ENCODE data around the gene MAML3.

The MAML3 gene

GRCh38 chr4:139907001-139907809 is 246.8 kb downstream of the MAML3 start:
- DNase-seq (ENCODE audit: low read depth), result no peak
- H3K4me3 ChIP-seq (ENCODE audit: low read depth, low read length), result no peak overlapping the region
- no peak for TF ChIP-seq POLR2A (IDR thresholded peaks at IDR 0.05; ENCODE audit: extremely low read depth, insufficient read length)
- no peak for TF ChIP-seq MAX (IDR thresholded peaks at IDR 0.05; ENCODE audit: low read depth, low read length)
- no peak for TF ChIP-seq CTCF (IDR thresholded peaks at IDR 0.05; ENCODE audit: low read depth, low read length)
- TF ChIP-seq MYC (IDR thresholded peaks at IDR 0.05; ENCODE audit: low read depth, low read length), result no peak

GRCh38 chr4:139905489-139905888 is 248.5 kb downstream of the MAML3 start:
- TF ChIP-seq POLR2A (IDR thresholded peaks at IDR 0.05; ENCODE audit: extremely low read depth, insufficient read length) (no peak), MYC (IDR thresholded peaks at IDR 0.05; ENCODE audit: low read depth, low read length) (no peak), MAX (IDR thresholded peaks at IDR 0.05; ENCODE audit: low read depth, low read length) (no peak)
- H3K4me3 ChIP-seq (ENCODE audit: low read depth, low read length), result no peak overlapping the region

GRCh38 chr4:139904406-139904805 is 249.6 kb downstream of the MAML3 start:
- TF ChIP-seq MAX (IDR thresholded peaks at IDR 0.05; ENCODE audit: low read depth, low read length) (no peak), MYC (IDR thresholded peaks at IDR 0.05; ENCODE audit: low read depth, low read length) (no peak), CTCF (IDR thresholded peaks at IDR 0.05; ENCODE audit: low read depth, low read length) (no peak), POLR2A (IDR thresholded peaks at IDR 0.05; ENCODE audit: extremely low read depth, insufficient read length) (no peak)
- H3K4me3 ChIP-seq (ENCODE audit: low read depth, low read length), result no peak overlapping the region
- no peak for DNase-seq (ENCODE audit: low read depth)

More at GRCh38 chr4:139905489-139905888, 248.5 kb downstream of the MAML3 start:
- no peak for DNase-seq (ENCODE audit: low read depth)

- TF ChIP-seq MAX (IDR thresholded peaks at IDR 0.05; ENCODE audit: low read depth, low read length) (no peak), CTCF (IDR thresholded peaks at IDR 0.05; ENCODE audit: low read depth, low read length) (no peak), MYC (IDR thresholded peaks at IDR 0.05; ENCODE audit: low read depth, low read length) (no peak), POLR2A (IDR thresholded peaks at IDR 0.05; ENCODE audit: extremely low read depth, insufficient read length) (no peak)
- no peak overlapping the region for H3K4me3 ChIP-seq (ENCODE audit: low read depth, low read length)
- peak; percentile 32 for DNase-seq (ENCODE audit: low read depth)
Observed at GRCh38 chr4:139903845-139904244, 250.1 kb downstream of the MAML3 start.

- DNase-seq (ENCODE audit: low read depth), result no peak
- H3K4me3 ChIP-seq (ENCODE audit: low read depth, low read length), result no peak overlapping the region
- TF ChIP-seq MAX (IDR thresholded peaks at IDR 0.05; ENCODE audit: low read depth, low read length) (no peak), POLR2A (IDR thresholded peaks at IDR 0.05; ENCODE audit: extremely low read depth, insufficient read length) (no peak), MYC (IDR thresholded peaks at IDR 0.05; ENCODE audit: low read depth, low read length) (no peak), CTCF (IDR thresholded peaks at IDR 0.05; ENCODE audit: low read depth, low read length) (no peak)
Observed at GRCh38 chr4:139902321-139903320, 251.4 kb downstream of the MAML3 start.

Data from NB4 (cell line).